Transverse colon (tissue), 4 donors: Measurements from ENCODE around the gene IGSF3.

Source experiments
- CTCF ChIP-seq, 5 experiments: fragments of 200-600 bp in 3 of 5; fragments of 450-650 bp in 2 of 5; sonication (generic) in 3 of 5; IDR thresholded peaks; 1 replicate in 2 of 5; 2 replicates in 3 of 5; pipeline ENCODE4 v1.5.1; 2016 to 2017; ENCODE audit warnings: antibody characterized with exemption in 5 of 5, inconsistent platforms in 3 of 5, mild to moderate bottlenecking in 2 of 5, moderate library complexity in 1 of 5
- POLR2AphosphoS5 ChIP-seq, 3 donors: sonication (generic); formaldehyde crosslinking; IDR thresholded peaks; one replicate each; pipeline ENCODE4 v1.6.1; 2016; ENCODE audit warnings: antibody characterized with exemption in 3 of 3

- TF ChIP-seq POLR2AphosphoS5 (IDR thresholded peaks at IDR 0.05): no peak
- TF ChIP-seq CTCF (IDR thresholded peaks at IDR 0.05): no peak
Observed at GRCh38 chr1:116528329-116529083, 139.0 kb downstream of the IGSF3 start.
